ENCODE data around the gene CLCN4. TPM values are rescaled to one million over a fixed set of nuclear protein-coding genes. Genes with fewer than 3 reads are reported as not detected.
A peak's percentile ranks its signal among the peaks of the same experiment; 100 is the strongest.

CLCN4 gene
- total RNA-seq, 1 experiment from 2014 or later = 3.6 TPM

DNA sequence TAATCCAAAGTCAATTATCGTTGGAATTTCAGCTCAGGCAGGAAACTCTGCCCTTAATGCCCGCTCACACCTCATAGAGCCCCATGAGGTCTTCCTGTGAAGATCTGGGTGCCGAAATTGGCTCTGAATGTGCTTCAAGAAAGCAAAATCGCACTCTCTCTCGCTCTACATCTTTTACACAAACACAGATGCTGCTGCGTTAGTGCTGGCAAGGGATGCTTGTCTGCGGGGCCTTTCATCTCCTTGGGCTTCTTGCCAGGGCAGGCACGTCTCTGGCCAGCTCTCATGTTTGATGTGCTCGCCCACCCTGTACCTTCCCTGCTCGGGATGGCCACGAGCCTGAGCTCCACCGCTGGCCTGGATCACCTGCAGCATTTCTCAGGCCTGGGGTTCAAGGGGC, 66.5 kb downstream of the CLCN4 start:
- DNase-seq (ENCODE audit: low spot score) = no peak
- in situ Hi-C loops (cut with HindIII; ENCODE audit: low sequenced_read_pairs) = no loop called here

DNA sequence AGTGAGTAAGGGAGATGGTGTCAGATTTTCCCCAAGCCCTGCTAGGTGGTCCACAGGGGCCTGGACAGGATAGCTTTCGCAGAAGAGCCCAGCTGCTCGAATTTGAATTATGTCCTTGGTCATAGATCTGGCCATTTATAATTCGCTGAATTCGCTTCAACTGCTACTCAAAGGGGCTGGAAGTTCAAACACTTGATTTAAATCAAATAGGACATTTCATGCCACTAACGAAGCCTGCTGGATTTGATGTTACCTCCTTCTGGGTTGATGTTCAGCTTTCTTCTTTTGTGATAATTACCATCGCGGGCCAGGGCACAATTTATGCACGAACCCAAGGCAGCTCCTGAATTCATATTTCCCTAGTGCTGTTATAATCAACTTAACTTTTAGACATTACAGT, 67.0 kb downstream of the CLCN4 start:
- DNase-seq (ENCODE audit: low spot score) = no peak
- in situ Hi-C loops (cut with HindIII; ENCODE audit: low sequenced_read_pairs) = no loop called here

DNA sequence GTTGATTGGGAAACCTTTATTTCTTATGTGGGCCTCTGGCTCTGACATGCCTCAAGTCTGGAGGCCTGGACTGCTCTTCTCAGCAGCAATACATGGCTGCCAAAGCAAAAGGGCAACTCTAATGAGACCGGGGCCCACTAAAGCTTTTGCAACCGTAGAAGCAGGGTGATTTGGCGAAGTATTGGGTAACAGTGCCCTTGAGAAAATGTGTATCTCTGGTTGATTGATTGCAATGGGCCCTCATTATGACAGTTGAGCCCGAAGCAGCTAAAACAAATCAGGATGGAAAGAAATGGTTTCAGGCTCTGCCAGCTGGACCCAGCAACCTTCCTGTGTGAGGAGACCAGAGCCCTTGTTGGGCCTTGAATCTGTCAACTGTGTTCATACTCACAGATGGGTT, 73.4 kb downstream of the CLCN4 start:
- in situ Hi-C loops (cut with HindIII; ENCODE audit: low sequenced_read_pairs) = no loop called here
- DNase-seq (ENCODE audit: low spot score) = no peak

DNA sequence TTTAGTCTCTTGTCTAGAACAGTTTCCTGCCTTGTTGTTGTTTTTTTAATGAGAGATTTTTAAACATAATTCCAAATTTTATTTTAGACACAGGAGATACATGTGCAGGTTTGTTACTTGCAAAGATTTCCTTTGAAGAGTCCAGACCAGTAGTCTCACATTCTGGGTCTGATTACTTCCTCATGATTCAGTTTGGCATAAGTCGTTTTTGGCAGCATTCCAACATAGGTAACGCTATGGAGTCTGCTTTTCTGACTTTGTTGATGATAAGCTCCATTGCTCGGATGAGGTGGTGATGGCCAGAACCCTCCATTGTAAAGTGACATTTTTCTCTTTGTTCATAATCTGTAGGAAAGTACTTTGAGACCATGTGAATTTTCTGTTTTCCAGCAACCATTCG, 74.7 kb downstream of the CLCN4 start:
- in situ Hi-C loops (cut with HindIII; ENCODE audit: low sequenced_read_pairs) = no loop called here
- no peak for DNase-seq (ENCODE audit: low spot score)

DNA sequence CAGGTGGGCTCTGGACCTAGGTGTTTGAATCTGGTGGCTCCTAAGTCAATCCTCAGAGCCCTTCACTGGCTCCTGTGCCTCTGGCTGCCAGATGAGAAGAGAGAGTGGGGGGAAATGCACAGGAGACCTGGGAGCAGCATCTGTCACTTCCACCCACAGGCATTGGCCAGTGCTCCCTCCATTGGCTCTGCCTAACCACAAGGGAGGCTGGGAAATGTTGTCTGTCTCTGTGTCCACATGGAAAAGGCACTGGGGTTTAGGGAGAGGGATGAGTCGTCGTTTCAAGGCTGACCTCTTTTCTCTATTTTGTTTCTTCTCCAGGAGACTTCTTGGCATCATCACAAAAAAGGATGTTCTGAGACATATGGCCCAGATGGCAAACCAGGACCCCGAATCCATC, 76.4 kb downstream of the CLCN4 start:
- peak; percentile 68 for DNase-seq (ENCODE audit: low spot score)
- in situ Hi-C loops (cut with HindIII; ENCODE audit: low sequenced_read_pairs) = no loop called here

DNA sequence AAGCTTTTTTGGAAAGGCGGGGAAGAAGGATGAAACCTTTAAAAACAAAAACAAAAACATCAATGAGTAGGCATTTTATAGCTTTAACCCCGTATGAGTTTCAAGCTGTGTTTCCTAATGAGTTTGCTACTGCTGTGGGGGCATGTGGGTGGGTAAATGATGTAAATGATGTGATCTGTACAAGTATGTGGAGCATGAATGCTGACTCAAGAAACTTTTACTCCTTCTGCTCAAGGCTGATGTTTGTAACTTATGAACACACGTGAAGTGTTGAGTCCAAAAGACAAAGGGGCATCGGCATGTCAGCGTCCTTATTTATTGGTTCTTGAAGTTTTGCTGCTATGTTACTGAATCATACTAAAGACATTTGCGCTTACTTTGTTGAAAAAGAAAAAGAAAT, 76.9 kb downstream of the CLCN4 start:
- in situ Hi-C loops (cut with HindIII; ENCODE audit: low sequenced_read_pairs) = no loop called here
- DNase-seq (ENCODE audit: low spot score) = no peak

DNA sequence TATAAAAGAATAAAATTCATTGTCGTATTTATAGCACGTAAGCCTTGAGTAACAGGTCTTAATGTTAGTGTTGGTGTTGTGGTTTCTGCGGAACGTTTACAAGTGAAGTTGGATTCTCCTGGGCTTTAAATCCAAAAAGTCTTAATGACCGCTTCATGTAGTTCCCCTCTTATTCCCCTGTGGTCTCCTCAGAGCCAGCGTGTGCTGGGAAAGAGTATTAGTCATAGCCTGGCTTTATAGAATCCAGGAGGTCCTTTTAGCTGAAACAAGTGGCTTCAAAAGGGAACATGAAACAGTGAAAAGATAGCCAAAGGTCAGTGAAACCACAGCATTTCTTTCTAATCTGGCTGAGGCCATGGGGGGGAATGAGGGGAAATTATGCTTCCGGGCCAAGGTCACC, 79.1 kb downstream of the CLCN4 start:
- in situ Hi-C loops (cut with HindIII; ENCODE audit: low sequenced_read_pairs) = no loop called here
- DNase-seq (ENCODE audit: low spot score) = no peak

DNA sequence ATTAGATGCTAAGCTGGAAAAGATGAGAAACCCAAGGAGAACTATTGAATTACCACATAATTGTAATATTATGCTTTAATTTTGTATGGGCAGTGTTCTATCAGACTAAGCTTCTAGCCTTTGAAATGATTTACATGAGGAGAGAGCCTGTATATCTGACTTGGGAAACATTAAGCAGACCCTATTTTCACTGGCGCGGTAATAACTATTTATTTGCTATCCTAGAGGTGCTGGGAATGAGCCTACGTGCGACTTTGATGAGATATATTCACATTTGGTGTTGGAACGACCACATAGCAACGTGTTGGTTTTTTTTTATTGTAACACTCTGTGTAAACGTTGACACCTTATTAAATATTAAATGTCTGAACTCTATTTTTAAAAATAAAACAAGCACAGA, 80.5 kb downstream of the CLCN4 start:
- in situ Hi-C loops (cut with HindIII; ENCODE audit: low sequenced_read_pairs) = no loop called here
- no peak for DNase-seq (ENCODE audit: low spot score)

DNA sequence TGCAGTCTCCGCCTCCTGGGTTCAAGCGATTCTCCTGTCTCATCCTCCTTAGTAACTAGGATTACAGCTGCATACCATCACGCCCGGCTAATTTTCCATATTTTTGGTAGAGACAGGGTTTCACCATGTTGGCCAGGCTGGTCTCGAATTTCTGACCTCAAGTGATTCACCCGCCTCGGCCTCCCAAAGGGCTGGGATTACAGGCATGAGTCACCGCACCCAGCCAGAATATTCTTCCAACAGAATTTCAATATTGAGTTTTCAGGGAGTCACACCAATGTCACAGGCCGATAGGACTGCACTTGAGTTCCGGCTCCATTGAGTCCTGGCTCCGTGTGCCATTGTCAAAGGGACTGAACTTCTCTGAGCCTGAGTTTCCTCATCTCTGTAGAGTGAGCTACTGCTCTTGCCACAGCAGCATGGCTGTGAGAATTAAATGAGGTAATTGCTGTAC, 82.9 kb downstream of the CLCN4 start:
- in situ Hi-C loops (cut with HindIII; ENCODE audit: low sequenced_read_pairs) = no loop called here
- DNase-seq (ENCODE audit: low spot score) = no peak

DNA sequence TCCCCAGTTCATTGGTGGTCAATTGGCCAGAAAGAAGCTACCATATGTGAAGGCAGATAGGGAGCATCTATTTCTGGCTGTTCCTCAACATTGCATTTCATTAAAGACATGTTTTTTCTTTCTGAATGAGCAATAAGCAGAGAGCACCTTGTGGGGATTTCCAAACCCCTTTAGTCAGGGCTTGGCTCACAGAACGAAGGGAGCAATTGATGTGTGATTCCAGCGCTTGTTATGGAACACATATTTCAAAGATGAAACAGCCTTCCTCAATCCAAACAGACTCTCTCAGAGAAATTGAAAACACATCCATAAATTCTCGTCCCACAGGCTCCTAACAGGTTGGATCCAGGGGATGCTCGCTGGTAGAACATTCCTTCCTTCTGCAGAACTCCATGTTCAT, 84.1 kb downstream of the CLCN4 start:
- in situ Hi-C loops (cut with HindIII; ENCODE audit: low sequenced_read_pairs) = no loop called here
- peak; percentile 73 for DNase-seq (ENCODE audit: low spot score)

DNA sequence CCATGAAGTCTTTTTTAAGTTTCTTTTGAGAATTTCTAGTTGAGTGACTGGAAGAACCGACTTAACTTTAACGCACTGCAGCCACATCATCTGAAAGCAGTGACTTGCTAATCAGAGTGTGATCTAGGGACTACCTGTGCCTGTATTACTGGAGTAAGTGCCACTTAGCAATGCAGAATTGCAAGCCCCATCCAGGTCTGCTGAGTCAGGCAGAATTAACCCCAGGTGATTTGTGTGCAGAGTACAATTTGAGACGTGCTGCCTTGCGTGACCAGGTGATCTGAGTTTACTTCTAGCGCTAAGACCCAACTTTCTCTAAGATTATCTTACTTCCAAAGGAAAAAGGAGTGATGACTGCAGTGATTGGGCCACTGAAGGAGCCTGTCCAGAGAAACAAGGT, 85.3 kb downstream of the CLCN4 start:
- DNase-seq (ENCODE audit: low spot score) = no peak
- in situ Hi-C loops (cut with HindIII; ENCODE audit: low sequenced_read_pairs) = no loop called here

DNA sequence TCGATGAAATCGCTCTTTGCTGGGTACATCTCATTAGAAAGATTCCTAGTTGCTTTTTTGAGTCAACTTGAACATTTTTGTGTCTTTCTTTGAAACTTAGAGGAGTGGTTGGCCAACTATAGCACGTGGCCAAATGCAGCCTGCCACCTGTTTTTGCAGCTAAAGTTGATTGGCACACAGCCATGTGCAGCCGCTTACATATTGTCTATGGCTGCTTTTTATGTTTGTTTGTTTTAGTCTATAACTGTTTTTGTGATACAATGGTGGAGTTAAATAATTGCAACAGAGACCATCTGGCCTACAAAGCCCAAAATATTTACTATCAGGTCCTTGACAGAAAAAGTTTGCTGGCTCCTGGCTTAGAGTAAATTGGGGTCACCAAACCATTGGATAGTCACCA, 86.3 kb downstream of the CLCN4 start:
- in situ Hi-C loops (cut with HindIII; ENCODE audit: low sequenced_read_pairs) = no loop called here
- no peak for DNase-seq (ENCODE audit: low spot score)

DNA sequence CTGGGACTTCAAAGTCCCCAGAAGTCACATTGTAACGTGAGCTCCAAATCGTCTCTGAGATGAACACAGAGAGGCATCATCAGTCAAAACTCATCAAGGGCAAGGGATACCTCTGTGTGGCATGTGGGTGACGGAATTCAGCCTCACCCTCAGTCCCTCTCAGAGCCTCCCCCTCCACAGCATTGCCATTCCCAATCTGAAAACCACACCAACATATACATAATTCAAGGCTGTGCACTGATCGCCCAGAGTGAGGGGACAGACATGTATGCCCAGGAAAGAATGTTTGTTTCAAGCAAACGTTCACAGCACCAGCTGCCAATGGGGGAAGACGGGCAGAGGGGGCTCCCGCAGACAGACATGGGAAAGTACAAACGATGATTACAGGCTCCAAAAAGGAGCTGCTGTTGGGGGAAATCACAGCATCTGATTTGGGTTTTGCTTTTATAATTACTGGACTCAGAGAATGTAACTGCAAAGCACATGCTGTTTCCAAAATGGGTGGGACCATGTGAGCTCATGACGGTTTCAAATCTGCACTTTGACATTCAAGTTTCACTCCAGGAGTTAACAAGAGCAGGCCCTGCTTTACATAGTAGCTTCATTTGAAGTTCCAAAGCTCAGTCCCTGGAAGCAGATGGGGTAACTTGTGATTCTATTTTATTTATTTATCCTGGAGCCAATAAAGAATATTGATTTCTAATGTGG, 88.3 kb downstream of the CLCN4 start:
- in situ Hi-C loops (cut with HindIII; ENCODE audit: low sequenced_read_pairs) = no loop called here
- DNase-seq (ENCODE audit: low spot score) = no peak

DNA sequence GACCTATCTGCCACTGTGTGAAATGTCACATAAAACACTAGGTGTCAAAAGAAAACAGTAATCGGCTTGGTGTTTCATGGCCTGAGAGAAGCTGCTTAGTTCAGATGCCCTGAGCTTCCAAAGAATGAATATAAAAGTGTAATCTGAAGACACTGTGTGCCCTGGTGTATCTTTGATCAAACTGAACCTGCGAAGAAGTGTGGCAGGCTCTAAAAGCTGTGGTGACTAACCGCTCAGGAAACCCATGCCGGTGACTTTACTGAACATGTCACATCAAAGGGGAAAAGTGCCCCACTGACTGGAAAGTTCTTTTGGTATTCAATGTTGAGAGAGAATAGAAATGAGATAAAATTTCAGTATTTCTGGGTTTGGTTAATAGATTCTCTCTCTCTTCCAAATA, 89.1 kb downstream of the CLCN4 start:
- DNase-seq (ENCODE audit: low spot score) = no peak
- in situ Hi-C loops (cut with HindIII; ENCODE audit: low sequenced_read_pairs) = no loop called here

DNA sequence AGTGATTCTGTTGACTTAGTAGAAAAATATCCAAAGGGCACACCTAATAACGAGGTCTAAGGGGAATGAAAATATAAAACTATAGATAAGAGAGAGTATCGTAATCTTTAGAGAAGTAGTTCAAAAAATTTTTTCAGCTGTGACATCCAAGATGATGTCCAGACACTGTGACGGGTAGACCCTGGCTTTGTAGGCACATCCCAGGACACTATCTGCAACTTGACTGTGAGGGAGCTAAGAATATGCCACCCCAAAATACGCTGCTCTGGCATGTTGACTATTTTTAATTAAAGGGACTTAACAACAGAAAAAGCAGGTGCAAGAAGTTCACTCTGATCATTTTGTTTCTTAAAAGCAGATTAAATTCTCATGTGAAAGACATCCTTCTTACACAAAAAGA, 89.5 kb downstream of the CLCN4 start:
- DNase-seq (ENCODE audit: low spot score) = no peak
- in situ Hi-C loops (cut with HindIII; ENCODE audit: low sequenced_read_pairs) = no loop called here

DNA sequence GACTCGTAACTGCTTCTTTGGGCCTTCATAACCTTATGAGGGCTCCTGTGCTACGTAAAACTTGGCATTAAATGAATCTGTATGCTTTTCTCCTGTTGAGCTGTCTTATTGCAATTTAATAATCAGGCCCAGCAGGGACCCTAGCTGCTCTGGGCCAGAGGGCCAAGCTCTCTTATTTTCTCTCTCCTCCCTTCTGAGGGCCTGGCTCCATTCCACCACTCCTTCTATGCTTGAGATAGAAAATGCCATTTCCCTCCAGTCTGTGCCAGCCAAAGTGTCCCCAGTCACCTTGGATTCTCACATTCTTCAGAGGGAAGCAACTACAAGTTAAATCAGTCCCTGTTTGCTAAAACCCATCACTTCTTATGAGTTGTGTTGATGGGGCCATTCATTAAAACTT, 90.1 kb downstream of the CLCN4 start:
- peak; percentile 24 for DNase-seq (ENCODE audit: low spot score)
- in situ Hi-C loops (cut with HindIII; ENCODE audit: low sequenced_read_pairs) = no loop called here

DNA sequence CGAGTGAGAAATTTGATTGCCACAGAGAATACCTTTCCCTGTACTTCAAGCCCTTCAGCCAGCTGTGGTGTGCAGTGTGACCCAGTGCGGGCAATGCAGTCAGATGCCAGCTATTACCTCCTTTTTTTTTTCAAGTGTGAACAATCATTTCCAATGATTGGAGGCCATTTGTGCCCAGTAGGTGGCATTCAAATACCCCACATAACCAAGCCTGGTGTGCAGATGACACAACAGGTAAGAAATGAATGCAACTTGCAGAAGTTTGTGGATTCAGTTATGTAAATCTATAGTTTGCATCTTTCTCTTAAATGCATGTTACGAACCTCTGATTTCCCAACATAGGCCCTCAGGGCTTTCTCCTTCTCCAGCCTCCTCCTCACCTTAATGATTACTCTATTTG, 98.0 kb downstream of the CLCN4 start:
- no peak for DNase-seq (ENCODE audit: low spot score)
- in situ Hi-C loops (cut with HindIII; ENCODE audit: low sequenced_read_pairs) = no loop called here

DNA sequence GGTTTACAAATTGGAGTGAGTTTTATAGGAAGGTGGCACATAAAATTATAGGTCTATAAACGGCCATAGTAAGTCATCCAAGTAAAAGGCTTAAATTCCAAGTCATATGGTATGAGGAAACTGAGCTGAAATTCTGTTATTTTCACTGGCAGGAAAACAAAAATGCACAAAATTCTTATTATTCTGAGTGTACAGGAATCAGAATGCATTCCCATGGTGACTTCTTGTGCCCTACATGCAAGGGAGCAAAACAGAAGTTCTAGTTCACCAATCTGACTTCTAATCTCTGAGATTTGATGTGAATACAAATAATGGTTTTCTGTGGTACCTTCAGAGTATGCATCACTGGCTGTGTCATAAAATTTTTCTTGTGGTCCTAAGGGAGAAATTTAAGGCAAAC, 102.9 kb downstream of the CLCN4 start:
- in situ Hi-C loops (cut with HindIII; ENCODE audit: low sequenced_read_pairs) = no loop called here
- DNase-seq (ENCODE audit: low spot score) = no peak

DNA sequence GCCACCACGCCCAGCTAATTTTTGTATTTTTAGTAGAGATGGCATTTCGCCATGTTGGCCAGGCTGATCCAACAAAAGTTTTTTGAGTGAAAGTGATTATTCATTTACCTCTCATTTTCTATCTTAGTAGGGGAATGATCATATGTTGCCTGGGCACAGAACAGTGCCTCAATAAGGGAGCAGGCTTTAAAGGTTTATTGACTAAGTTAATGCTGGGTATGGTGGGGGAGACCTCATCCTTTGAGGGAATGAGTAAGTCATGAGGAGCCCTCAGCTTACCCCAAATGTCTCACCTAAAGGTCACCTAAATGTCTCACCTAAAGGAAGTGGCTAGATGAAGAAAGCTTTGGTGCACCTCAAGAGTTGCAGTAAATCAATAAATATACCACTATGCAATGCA, 109.0 kb downstream of the CLCN4 start:
- in situ Hi-C loops (cut with HindIII; ENCODE audit: low sequenced_read_pairs) = no loop called here
- DNase-seq (ENCODE audit: low spot score) = no peak

DNA sequence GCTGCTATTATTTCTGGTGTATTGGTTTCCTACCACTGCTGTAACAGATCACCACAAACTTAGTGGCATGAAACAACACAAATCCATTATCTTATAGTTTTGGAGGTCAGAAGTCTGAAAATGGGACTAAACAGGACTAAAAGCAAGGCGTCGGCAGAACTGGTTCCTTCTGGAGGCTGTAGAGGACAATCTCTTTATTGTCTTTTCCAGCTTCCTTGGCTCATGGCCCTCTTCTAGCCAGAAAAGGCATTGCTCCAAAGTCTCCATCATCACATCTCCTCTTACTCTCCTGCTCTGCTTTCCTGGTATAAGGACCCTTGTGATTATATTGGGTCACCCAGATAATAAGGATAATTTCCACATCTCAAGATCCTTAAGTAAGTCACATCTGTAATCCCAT, 121.9 kb downstream of the CLCN4 start:
- no peak for DNase-seq (ENCODE audit: low spot score)
- in situ Hi-C loops (cut with HindIII; ENCODE audit: low sequenced_read_pairs) = no loop called here

DNA sequence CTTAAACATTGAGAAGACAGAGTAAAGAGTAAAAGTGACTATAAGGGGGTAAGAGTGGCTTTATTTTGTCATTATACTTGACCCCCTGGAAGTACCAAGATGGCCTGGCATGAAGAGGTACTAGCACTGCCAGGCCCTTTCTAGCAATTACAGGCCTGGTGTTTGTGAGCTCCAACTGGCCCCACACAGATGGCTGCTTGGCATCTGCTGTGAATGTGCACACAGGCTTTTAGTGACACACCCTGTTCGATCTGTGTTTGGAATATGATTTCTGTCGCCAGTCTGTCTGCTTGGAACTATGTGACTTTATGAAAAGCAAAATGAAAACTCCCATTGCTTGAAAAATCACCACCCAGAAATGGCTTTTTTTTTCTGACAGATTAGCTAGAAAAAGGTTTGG, 123.3 kb downstream of the CLCN4 start:
- in situ Hi-C loops (cut with HindIII; ENCODE audit: low sequenced_read_pairs) = no loop called here
- peak; percentile 53 for DNase-seq (ENCODE audit: low spot score)

DNA sequence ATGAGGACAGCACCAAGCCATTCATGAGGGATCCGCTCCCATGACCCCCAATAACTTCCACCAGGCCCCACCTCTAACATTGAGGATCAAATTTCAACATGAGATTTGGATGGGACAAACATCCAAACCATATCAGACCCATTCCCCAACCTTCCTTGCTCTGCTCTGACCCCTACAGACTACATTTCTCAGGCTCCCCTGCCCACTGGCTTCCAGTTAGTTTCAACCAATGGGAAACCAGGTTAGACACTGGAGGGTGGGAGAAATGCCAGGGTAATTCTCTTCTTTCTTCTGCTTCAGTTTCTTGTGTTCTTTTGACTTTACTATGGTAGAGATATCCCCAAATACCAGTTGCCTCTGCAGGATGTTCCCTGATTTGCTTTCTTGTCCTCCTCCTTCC, 125.7 kb downstream of the CLCN4 start:
- DNase-seq (ENCODE audit: low spot score) = no peak
- in situ Hi-C loops (cut with HindIII; ENCODE audit: low sequenced_read_pairs) = no loop called here
